ENCODE data around the gene CDH16. TPM values are rescaled to one million over a fixed set of nuclear protein-coding genes. Genes with fewer than 3 reads are reported as not detected.

Gene CDH16
- total and polyA plus RNA-seq, 2 of the 13 experiments (the other 11 are each of a cell fraction or from before 2014, with no cell fraction given): 2.7 to 3.9 TPM

GRCh38 chr16:66880288-66881013 lies 38.2 kb downstream of the CDH16 start, which contains the start of gene PDP2 (continued):
- no peak for TF ChIP-seq ATF7 (IDR thresholded peaks at IDR 0.05)
- TF ChIP-seq ATF7 (CRISPR knock-in tag; IDR thresholded peaks at IDR 0.05): peak; percentile 83
- peak; percentile 58; the same call in 1 of the 2 replicates for TF ChIP-seq DR1 (CRISPR knock-in tag; IDR thresholded peaks at IDR 0.05)
- TF ChIP-seq ZNF598 (CRISPR knock-in tag; IDR thresholded peaks at IDR 0.05; ENCODE audit: borderline replicate concordance): peak; percentile 98; the same call in 1 of the 2 replicates
- TF ChIP-seq MED1 (CRISPR knock-in tag; IDR thresholded peaks at IDR 0.05): peak; percentile 63
- peak; percentile 98 for TF ChIP-seq MTERF4 (CRISPR knock-in tag; IDR thresholded peaks at IDR 0.05)
- peak; percentile 85 for TF ChIP-seq ZBTB43 (CRISPR knock-in tag; conservative IDR thresholded peaks at IDR 0.05)
- TF ChIP-seq EED (CRISPR knock-in tag; IDR thresholded peaks at IDR 0.05): peak; percentile 57; the same call in 1 of the 2 replicates
- TF ChIP-seq ETV6 (CRISPR knock-in tag; conservative IDR thresholded peaks at IDR 0.05): peak; percentile 87
- TF ChIP-seq ZNF879 (CRISPR knock-in tag; IDR thresholded peaks at IDR 0.05): peak; percentile 31; the same call in 1 of the 2 replicates
- TF ChIP-seq ONECUT2 (CRISPR knock-in tag; IDR thresholded peaks at IDR 0.05): 0 out of 2 replicates have a peak, but pooled peaks have one; percentile 43
- TF ChIP-seq SSRP1 (CRISPR knock-in tag; IDR thresholded peaks at IDR 0.05): peak; percentile 73; the same call in 1 of the 2 replicates
- TF ChIP-seq JUN (CRISPR knock-in tag; IDR thresholded peaks at IDR 0.05): no peak; the same call in 1 of the 2 replicates
- TF ChIP-seq ZNF546 (CRISPR knock-in tag; conservative IDR thresholded peaks at IDR 0.05): peak; percentile 98
- TF ChIP-seq ZNF605 (CRISPR knock-in tag; IDR thresholded peaks at IDR 0.05): peak; percentile 98
- peak; percentile 83; the same call in 1 of the 2 replicates for TF ChIP-seq NCOA1 (CRISPR knock-in tag; IDR thresholded peaks at IDR 0.05)
- peak; percentile 96 for TF ChIP-seq MYNN (CRISPR knock-in tag; IDR thresholded peaks at IDR 0.05; ENCODE audit: low read depth)
- TF ChIP-seq ZC3H13 (CRISPR knock-in tag; IDR thresholded peaks at IDR 0.05): peak; percentile 91
- peak; percentile 27; the same call in 1 of the 2 replicates for TF ChIP-seq ZBTB44 (CRISPR knock-in tag; IDR thresholded peaks at IDR 0.05)

Measured in HepG2 (cell line).